GM23248 (cell line): Measurements from ENCODE around the gene NRDC. TPM values are rescaled to one million over a fixed set of nuclear protein-coding genes. Genes with fewer than 3 reads are reported as not detected.

Experiments used
- DNase-seq: peaks from one replicate; pipeline ENCODE4 v3.0.0-alpha.2; 2015
- H2AFZ ChIP-seq: fragments of 200-600 bp; sonication (generic); 2 replicates; pipeline ENCODE4 v1.6.1; 2016; ENCODE audit warnings: antibody characterized with exemption
- H3F3A ChIP-seq: fragments of 200-600 bp; sonication (generic); 2 replicates; pipeline ENCODE4 v1.6.1; 2016; ENCODE audit warnings: mild to moderate bottlenecking, antibody characterized with exemption, mixed run types; ENCODE audit not compliant: insufficient read depth
- H3K27ac ChIP-seq: fragments of 200-600 bp; sonication (generic); 2 replicates; pipeline ENCODE4 v1.5.1; 2016; ENCODE audit warnings: mild to moderate bottlenecking
- H3K27me3 ChIP-seq: fragments of 200-600 bp; sonication (generic); replicated peaks from 2 replicates; pipeline ENCODE4 v1.6.1; 2016; ENCODE audit warnings: mild to moderate bottlenecking; ENCODE audit not compliant: insufficient read depth
- H3K36me3 ChIP-seq: fragments of 200-600 bp; sonication (generic); 2 replicates; pipeline ENCODE4 v1.6.1; 2016; ENCODE audit warnings: low read depth, mild to moderate bottlenecking
- H3K4me1 ChIP-seq: fragments of 200-600 bp; sonication (generic); 2 replicates; pipeline ENCODE4 v1.6.1; 2016; ENCODE audit warnings: mild to moderate bottlenecking; ENCODE audit not compliant: insufficient read depth
- H3K4me2 ChIP-seq: fragments of 200-600 bp; sonication (generic); one replicate; pipeline ENCODE4 v1.6.1; 2016; ENCODE audit warnings: mild to moderate bottlenecking; ENCODE audit not compliant: unreplicated experiment
- H3K4me3 ChIP-seq: fragments of 200-600 bp; sonication (generic); 2 replicates; pipeline ENCODE4 v1.5.1; 2016; ENCODE audit warnings: mild to moderate bottlenecking
- H3K79me2 ChIP-seq: fragments of 200-600 bp; sonication (generic); 2 replicates; pipeline ENCODE4 v1.6.1; 2016; ENCODE audit warnings: mild to moderate bottlenecking; ENCODE audit not compliant: insufficient read depth
- H3K9ac ChIP-seq: fragments of 200-600 bp; sonication (generic); 2 replicates; pipeline ENCODE4 v1.6.1; 2016; ENCODE audit warnings: mild to moderate bottlenecking
- H3K9me2 ChIP-seq: fragments of 200-600 bp; sonication (generic); 2 replicates; pipeline ENCODE4 v1.6.1; 2016; ENCODE audit warnings: mixed run types, mild to moderate bottlenecking, moderate library complexity; ENCODE audit not compliant: insufficient read depth
- H3K9me3 ChIP-seq: fragments of 200-600 bp; sonication (generic); one replicate; pipeline ENCODE4 v1.6.1; 2017; ENCODE audit warnings: low read depth
- H4K20me1 ChIP-seq: fragments of 200-600 bp; sonication (generic); 2 replicates; pipeline ENCODE4 v1.6.0; 2016; ENCODE audit not compliant: insufficient read depth
- EZH2 ChIP-seq: fragments of 200-600 bp; sonication (generic); IDR thresholded peaks from 2 replicates; pipeline ENCODE4 v1.6.1; 2018; ENCODE audit warnings: antibody characterized with exemption, mild to moderate bottlenecking; ENCODE audit not compliant: insufficient read depth, poor library complexity, severe bottlenecking
- EZH2phosphoT487 ChIP-seq: fragments of 200-600 bp; sonication (generic); IDR thresholded peaks from 2 replicates; pipeline ENCODE4 v1.6.1; 2018; ENCODE audit warnings: antibody characterized with exemption, moderate library complexity, mild to moderate bottlenecking, low read depth; ENCODE audit not compliant: insufficient read depth
- WGBS, 2 experiments: methylation state at CpG; one replicate each; pipeline ENCODE4 v1.1.6; 2015 to 2017; ENCODE audit warnings: low lambda C conversion rate in 2 of 2, low coverage in 1 of 2; ENCODE audit errors: missing lambda C conversion rate in 2 of 2; 5-methylcytosine and 5-hydroxymethylcytosine counted together
- in situ Hi-C: fragments of 300-500 bp; cut with MboI; formaldehyde crosslinking; loops from 2 replicates; pipeline ENCODE4 v1.15.0; 2020
- polyA plus RNA-seq: library from polyadenylated mRNA; unstranded; fragments of >200 nt; fragmentation: Nextera tagmentation; extraction: Ambion mirVana; gene quantifications from 2 replicates; pipeline ENCODE4 v1.2.1, GENCODE V29; 2016
- total RNA-seq: library from RNA; depleted of rRNA; stranded (reverse); fragments of >200 nt; shearing (Covaris generic); gene quantifications from 2 replicates; pipeline ENCODE4 v1.2.3, GENCODE V29; 2014

Gene NRDC
- total and polyA plus RNA-seq, 2 experiments from 2014 or later: 55.2 to 129 TPM

- DNase-seq: peak; percentile 33
- Histone ChIP-seq H3K27me3 (no peaks in the 10 kb centered on the region), H3F3A (no peaks in the 10 kb centered on the region), H3K4me2 (no peak overlapping the region), H3K9ac (no peak overlapping the region), H3K4me3 (no peak overlapping the region), H2AFZ (no peak overlapping the region), H3K36me3 (no peaks in the 10 kb centered on the region), H4K20me1 (no peaks in the 10 kb centered on the region), H3K9me2 (no peaks in the 10 kb centered on the region), H3K4me1 (no peaks in the 10 kb centered on the region), H3K9me3 (no peaks in the 10 kb centered on the region), H3K27ac (no peak overlapping the region), H3K79me2 (peaks cover 100% of the 10 kb centered on the region)
- no peak for TF ChIP-seq EZH2
- TF ChIP-seq EZH2phosphoT487: no peak
- 97 to 100% methylated on average over 5 of the region's 5 CpGs for WGBS, 2 experiments
- in situ Hi-C loops: no loop called here
These were observed 16.9 kb downstream of the NRDC start for GRCh38 chr1:51861669-51862068.

- no peak overlapping the region for H3K9ac ChIP-seq
- H3K4me3 ChIP-seq: no peak overlapping the region
- H3K79me2 ChIP-seq: peaks cover 100% of the 10 kb centered on the region
- in situ Hi-C loops: no loop called here
- no peaks in the 10 kb centered on the region for H3F3A ChIP-seq
- DNase-seq: no peak
- H3K4me1 ChIP-seq: no peaks in the 10 kb centered on the region
- H2AFZ ChIP-seq: no peak overlapping the region
- H3K27me3 ChIP-seq: no peaks in the 10 kb centered on the region
- 68 to 70% methylated on average over 2 of the region's 2 CpGs for WGBS, 2 experiments
- no peaks in the 10 kb centered on the region for H3K9me3 ChIP-seq
- H3K27ac ChIP-seq: no peak overlapping the region
- H3K36me3 ChIP-seq: 0 out of 2 replicates have a peak, but pooled peaks cover 5% of the 10 kb centered on the region
- no peaks in the 10 kb centered on the region for H3K9me2 ChIP-seq
- H3K4me2 ChIP-seq: no peak overlapping the region
- TF ChIP-seq EZH2: no peak
- TF ChIP-seq EZH2phosphoT487: no peak
- H4K20me1 ChIP-seq: no peaks in the 10 kb centered on the region
These were observed 18.8 kb downstream of the NRDC start for GRCh38 chr1:51859735-51860134.

- Histone ChIP-seq H3K79me2 (peaks cover 100% of the 10 kb centered on the region), H4K20me1 (no peaks in the 10 kb centered on the region), H3K27ac (no peak overlapping the region), H3K9ac (no peak overlapping the region), H2AFZ (no peak overlapping the region), H3K9me3 (no peaks in the 10 kb centered on the region), H3F3A (no peaks in the 10 kb centered on the region), H3K36me3 (0 out of 2 replicates have a peak, but pooled peaks cover 5% of the 10 kb centered on the region), H3K27me3 (no peaks in the 10 kb centered on the region), H3K4me1 (no peaks in the 10 kb centered on the region), H3K9me2 (no peaks in the 10 kb centered on the region), H3K4me3 (no peak overlapping the region), H3K4me2 (no peak overlapping the region)
- no peak for DNase-seq
- in situ Hi-C loops: no loop called here
- 98 to 100% methylated on average over 2 of the region's 2 CpGs for WGBS, 2 experiments
- TF ChIP-seq EZH2 (no peak), EZH2phosphoT487 (no peak)
These were observed 19.2 kb downstream of the NRDC start for GRCh38 chr1:51859333-51859732.

- H3K4me2 ChIP-seq: no peak overlapping the region
- no peaks in the 10 kb centered on the region for H3K27me3 ChIP-seq
- no peaks in the 10 kb centered on the region for H4K20me1 ChIP-seq
- H3K36me3 ChIP-seq: 0 out of 2 replicates have a peak, but pooled peaks cover 6% of the 10 kb centered on the region
- H3K4me3 ChIP-seq: no peak overlapping the region
- H3K9me2 ChIP-seq: no peaks in the 10 kb centered on the region
- no peak for DNase-seq
- 96 to 100% methylated on average over 1 of the region's 1 CpG for WGBS, 2 experiments
- no peaks in the 10 kb centered on the region for H3F3A ChIP-seq
- no peak overlapping the region for H2AFZ ChIP-seq
- peaks cover 100% of the 10 kb centered on the region for H3K79me2 ChIP-seq
- TF ChIP-seq EZH2 (no peak), EZH2phosphoT487 (no peak)
- H3K9me3 ChIP-seq: no peaks in the 10 kb centered on the region
- no peaks in the 10 kb centered on the region for H3K4me1 ChIP-seq
- no peak overlapping the region for H3K27ac ChIP-seq
- in situ Hi-C loops: no loop called here
- no peak overlapping the region for H3K9ac ChIP-seq
These were observed 19.6 kb downstream of the NRDC start for GRCh38 chr1:51858892-51859291.

- in situ Hi-C loops: no loop called here
- Histone ChIP-seq H3K9me2 (no peaks in the 10 kb centered on the region), H3K79me2 (peaks cover 98% of the 10 kb centered on the region), H3K9me3 (no peaks in the 10 kb centered on the region), H3F3A (no peaks in the 10 kb centered on the region), H3K4me2 (no peak overlapping the region), H3K27me3 (no peaks in the 10 kb centered on the region), H3K36me3 (peaks cover 11% of the 10 kb centered on the region; the same call in 1 of the 2 replicates), H3K4me1 (no peaks in the 10 kb centered on the region), H3K27ac (no peak overlapping the region), H4K20me1 (no peaks in the 10 kb centered on the region), H2AFZ (no peak overlapping the region), H3K9ac (no peak overlapping the region), H3K4me3 (no peak overlapping the region)
- TF ChIP-seq EZH2phosphoT487 (no peak), EZH2 (no peak)
- DNase-seq: no peak
These were observed 21.8 kb downstream of the NRDC start for GRCh38 chr1:51856745-51857144.
